T-helper 2 cell treated with Interferon-gamma antibody and Interleukin-4, amounts not matched to agents 100 ng/mL and 5 ng/mL, for 36 hours (primary cell): Measurements from ENCODE around the gene KRTAP19-1. TPM values are rescaled to one million over a fixed set of nuclear protein-coding genes. Genes with fewer than 3 reads are reported as not detected.

Experiments used
- intact Hi-C: fragments of 100-400 bp; cut with micrococcal nuclease; formaldehyde crosslinking; loops from one replicate; pipeline ENCODE4 v1.15.1; 2023
- total RNA-seq: library from RNA; stranded (reverse); gene quantifications from 2 replicates; pipeline ENCODE4 v1.2.3, GENCODE V29; 2022

Gene KRTAP19-1
- total RNA-seq, 1 donor from 2014 or later: not detected

DNA sequence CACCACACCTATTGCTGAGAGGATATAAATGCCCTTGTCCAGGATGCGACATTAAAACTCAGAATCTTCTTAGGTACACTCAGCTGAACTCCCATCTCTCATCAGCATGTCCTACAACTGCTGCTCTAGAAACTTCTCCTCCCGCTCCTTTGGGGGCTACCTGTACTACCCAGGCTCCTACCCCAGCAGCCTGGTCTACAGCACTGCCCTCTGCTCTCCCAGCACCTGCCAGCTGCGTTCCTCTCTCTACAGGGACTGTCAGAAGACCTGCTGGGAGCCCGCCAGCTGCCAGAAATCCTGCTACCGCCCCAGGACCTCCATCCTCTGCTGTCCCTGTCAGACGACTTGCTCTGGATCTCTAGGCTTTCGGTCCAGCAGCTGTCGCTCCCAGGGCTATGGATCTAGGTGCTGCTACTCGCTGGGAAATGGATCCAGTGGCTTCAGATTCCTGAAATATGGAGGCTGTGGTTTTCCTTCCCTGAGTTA is 50.0 kb downstream of the KRTAP19-1 start, which contains the start of gene KRTAP13-4:
Gene KRTAP13-4 (plus strand): TSS at position 51 of the 486 bp plus-strand sequence. CDS start 56 bp downstream, at position 107.
- intact Hi-C loops: no loop called here

Other genes starting within 250 kb of the KRTAP19-1 start
- not detected in 2 replicates for gene KRTAP24-1, start 197.4 kb downstream of the KRTAP19-1 start, total RNA-seq
- gene KRTAP25-1, start 190.9 kb downstream of the KRTAP19-1 start, total RNA-seq: not detected in 2 replicates
- not detected in 2 replicates for gene KRTAP26-1, start 160.1 kb downstream of the KRTAP19-1 start, total RNA-seq
- gene KRTAP27-1, start 142.7 kb downstream of the KRTAP19-1 start, total RNA-seq: not detected in 2 replicates
- gene KRTAP23-1, start 131.8 kb downstream of the KRTAP19-1 start, total RNA-seq: not detected in 2 replicates
- not detected in 2 replicates for gene KRTAP13-2, start 108.1 kb downstream of the KRTAP19-1 start, total RNA-seq
- not detected in 2 replicates for gene KRTAP13-1, start 84.3 kb downstream of the KRTAP19-1 start, total RNA-seq
- gene KRTAP13-3, start 54.4 kb downstream of the KRTAP19-1 start, total RNA-seq: not detected in 2 replicates
- not detected in 2 replicates for gene KRTAP13-4, start 50.1 kb downstream of the KRTAP19-1 start, total RNA-seq
- not detected in 2 replicates for gene KRTAP15-1, start 40.1 kb downstream of the KRTAP19-1 start, total RNA-seq
- gene KRTAP19-2, start 7.1 kb upstream of the KRTAP19-1 start, total RNA-seq: not detected in 2 replicates
- gene KRTAP19-3, start 11.6 kb upstream of the KRTAP19-1 start, total RNA-seq: not detected in 2 replicates
- not detected in 2 replicates for gene KRTAP19-4, start 16.8 kb upstream of the KRTAP19-1 start, total RNA-seq
- gene KRTAP19-5, start 21.8 kb upstream of the KRTAP19-1 start, total RNA-seq: not detected in 2 replicates
- not detected in 2 replicates for gene KRTAP19-6, start 61.5 kb upstream of the KRTAP19-1 start, total RNA-seq
- not detected in 2 replicates for gene KRTAP19-7, start 80.9 kb upstream of the KRTAP19-1 start, total RNA-seq
- gene KRTAP22-2, start 110.0 kb upstream of the KRTAP19-1 start, total RNA-seq: not detected in 2 replicates
- not detected in 2 replicates for gene KRTAP6-3, start 112.1 kb upstream of the KRTAP19-1 start, total RNA-seq
- gene KRTAP6-2, start 118.5 kb upstream of the KRTAP19-1 start, total RNA-seq: not detected in 2 replicates
- not detected in 2 replicates for gene KRTAP22-1, start 120.7 kb upstream of the KRTAP19-1 start, total RNA-seq
- gene KRTAP6-1, start 133.6 kb upstream of the KRTAP19-1 start, total RNA-seq: not detected in 2 replicates
- gene KRTAP20-1, start 136.1 kb upstream of the KRTAP19-1 start, total RNA-seq: not detected in 2 replicates
- not detected in 2 replicates for gene KRTAP20-4, start 140.3 kb upstream of the KRTAP19-1 start, total RNA-seq
- gene KRTAP20-2, start 154.8 kb upstream of the KRTAP19-1 start, total RNA-seq: not detected in 2 replicates
- gene KRTAP20-3, start 162.5 kb upstream of the KRTAP19-1 start, total RNA-seq: not detected in 2 replicates
- not detected in 2 replicates for gene KRTAP21-3, start 238.4 kb upstream of the KRTAP19-1 start, total RNA-seq